NCI-H2107 (cell line): ENCODE data around the gene HNMT.
"Not testable (repeated sequence)": the region's sequence is repeated elsewhere in the genome, so short reads cannot be mapped to it uniquely, and the experiment has no call there.

ENCODE experiments used
- DNase-seq: peaks from one replicate; lab custom pipeline; 2025; lab: John Stamatoyannopoulos, UW

HNMT gene

DNA sequence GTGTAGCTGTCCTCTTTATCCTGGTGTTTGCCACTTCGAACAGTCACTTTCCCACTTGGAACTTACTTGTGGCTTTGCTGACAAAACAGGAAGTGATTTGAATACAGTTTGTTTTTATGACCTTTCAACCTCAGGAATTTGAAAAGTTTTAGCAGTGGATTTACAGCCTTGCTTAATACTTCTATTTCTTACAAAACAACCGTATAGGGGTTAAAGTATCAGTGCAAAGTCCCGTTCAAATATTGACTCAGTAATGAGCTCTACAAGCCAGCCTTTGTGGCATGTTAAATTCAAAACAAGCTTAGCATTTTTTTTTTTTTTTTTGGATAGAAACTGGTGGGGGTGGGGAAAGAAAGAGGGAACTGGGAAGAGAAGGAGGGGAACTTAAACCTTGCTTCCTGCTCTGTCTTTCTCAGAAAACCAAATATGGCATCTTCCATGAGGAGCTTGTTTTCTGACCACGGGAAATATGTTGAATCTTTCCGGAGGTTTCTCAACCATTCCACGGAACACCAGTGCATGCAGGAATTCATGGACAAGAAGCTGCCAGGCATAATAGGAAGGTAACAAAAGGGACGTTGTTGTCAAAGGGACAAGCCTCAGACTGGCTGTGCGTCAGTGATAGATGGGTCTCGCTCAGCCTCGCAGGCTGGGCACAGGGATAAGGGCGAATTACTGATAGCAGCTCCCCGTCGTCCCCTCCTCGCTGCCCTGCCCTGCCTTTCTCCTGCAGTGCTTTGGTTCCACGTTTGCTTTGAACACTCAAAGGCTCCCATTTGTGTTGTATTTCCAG is at the start of gene HNMT:
TSS of gene HNMT (plus strand) at position 408 of the 793 bp plus-strand sequence. CDS start at position 427, 19 bp downstream.
- no peak for DNase-seq

DNA sequence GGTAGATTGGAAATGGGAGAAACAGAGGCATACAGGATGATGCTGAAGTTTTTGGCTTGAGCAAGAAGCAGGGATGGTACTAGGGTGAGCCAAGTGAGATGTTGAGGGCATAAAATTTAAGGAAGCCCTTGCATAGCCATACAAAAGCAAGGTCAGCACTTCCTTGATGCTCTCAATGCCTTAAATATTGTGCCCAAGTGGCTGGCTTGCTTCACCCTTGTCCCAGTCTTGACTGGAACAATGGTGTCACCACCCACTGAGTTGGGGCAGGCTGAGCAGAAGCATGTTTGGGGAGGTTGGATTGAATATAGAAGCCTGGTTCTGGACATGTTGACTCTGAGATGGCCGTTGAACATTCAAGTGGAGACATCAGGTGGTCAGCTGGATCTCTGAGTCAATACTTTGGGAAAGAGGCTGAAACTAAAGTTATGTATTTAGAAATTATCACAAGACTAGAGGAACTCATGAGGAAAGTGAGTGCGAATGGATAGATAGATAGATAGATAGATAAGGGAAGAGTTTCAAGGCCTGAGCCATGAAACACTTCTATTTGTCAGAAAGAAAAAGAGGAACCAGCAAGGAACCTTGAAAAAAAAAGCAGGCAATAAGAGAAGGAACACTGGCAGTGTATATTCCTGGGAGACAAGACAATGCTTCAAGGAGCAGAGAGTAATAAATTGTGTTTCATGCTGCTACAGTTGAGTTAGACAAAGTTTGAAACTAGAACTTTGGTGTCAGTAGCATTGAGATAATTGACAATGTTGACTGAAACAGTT is 43.0 kb upstream of the HNMT start:
- no peak for DNase-seq

DNA sequence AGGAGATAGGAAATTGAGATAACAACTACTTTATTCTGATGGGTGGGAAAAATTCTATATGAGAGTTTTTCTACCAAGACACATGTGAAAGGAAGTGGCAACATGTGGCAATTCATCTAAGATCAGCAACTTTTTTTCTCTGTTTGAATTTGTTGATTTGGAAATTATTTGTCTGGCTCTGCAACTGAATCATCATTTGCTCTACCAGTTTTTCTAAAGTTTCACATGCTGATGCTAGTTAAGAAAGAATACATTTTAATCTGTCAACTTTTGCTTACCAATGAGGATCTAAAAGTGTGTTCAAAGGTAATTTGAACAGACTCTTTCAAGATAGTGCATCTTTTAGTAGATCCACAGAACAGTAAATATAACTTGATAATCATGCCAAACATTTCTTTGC is 42.1 kb upstream of the HNMT start:
- DNase-seq = not testable (repeated sequence)

DNA sequence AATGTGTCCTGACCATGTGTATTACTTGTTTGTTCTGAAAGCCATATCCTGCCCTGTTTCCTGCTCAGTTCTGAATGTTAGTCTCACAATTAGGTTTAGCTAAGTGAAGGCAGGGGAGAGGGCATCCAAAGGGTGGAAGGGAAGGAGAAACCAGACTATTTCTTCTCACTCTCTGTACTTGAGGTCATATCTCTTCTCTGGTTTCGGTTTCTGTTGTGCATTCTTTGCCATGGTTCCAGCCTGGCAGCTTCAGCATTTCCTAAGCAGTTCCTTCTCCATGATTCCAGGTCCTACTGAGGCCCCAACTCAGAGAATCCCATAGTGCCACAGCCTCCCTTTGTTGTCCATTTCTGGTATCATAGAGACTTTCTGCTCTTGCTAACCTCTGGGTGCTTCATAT is 40.3 kb upstream of the HNMT start:
- DNase-seq = no peak

DNA sequence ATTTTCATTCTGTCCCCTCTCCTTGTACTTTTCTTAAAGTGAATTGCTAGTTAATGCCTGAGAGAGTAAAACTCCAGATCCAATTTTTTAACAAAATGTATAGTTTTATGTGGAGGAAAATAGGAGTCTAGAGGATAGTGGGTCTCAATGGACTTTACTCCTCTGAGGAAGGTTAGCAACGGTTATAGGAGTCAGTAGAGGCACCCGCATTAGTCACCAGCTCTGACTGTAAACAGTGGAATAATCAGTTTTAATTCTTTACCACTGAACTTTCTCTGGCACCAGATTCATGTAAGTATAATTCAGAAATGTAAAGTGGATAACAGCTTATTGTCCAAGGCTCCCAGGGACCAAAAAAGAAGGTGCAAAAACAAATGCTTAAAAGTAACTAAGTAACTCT is 38.7 kb upstream of the HNMT start:
- DNase-seq = no peak

DNA sequence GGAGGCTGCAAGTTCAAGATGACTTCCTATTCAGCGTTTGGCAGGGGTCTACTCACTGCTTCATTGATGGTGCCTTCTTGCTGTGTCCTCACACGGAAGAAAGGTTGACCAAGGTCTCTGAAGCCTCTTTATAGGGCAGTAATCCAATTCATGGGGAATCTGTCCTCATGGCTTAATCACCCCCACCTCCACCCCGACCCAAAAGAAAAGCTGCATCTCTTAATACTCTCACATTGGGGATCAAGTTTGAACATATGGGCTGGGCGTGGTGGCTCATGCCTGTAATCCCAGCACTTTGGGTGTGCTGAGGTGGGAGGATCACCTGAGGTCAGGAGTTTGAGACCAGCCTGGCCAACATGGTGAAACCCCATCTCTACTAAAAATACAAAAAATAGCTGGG is 36.4 kb upstream of the HNMT start:
- no peak for DNase-seq

DNA sequence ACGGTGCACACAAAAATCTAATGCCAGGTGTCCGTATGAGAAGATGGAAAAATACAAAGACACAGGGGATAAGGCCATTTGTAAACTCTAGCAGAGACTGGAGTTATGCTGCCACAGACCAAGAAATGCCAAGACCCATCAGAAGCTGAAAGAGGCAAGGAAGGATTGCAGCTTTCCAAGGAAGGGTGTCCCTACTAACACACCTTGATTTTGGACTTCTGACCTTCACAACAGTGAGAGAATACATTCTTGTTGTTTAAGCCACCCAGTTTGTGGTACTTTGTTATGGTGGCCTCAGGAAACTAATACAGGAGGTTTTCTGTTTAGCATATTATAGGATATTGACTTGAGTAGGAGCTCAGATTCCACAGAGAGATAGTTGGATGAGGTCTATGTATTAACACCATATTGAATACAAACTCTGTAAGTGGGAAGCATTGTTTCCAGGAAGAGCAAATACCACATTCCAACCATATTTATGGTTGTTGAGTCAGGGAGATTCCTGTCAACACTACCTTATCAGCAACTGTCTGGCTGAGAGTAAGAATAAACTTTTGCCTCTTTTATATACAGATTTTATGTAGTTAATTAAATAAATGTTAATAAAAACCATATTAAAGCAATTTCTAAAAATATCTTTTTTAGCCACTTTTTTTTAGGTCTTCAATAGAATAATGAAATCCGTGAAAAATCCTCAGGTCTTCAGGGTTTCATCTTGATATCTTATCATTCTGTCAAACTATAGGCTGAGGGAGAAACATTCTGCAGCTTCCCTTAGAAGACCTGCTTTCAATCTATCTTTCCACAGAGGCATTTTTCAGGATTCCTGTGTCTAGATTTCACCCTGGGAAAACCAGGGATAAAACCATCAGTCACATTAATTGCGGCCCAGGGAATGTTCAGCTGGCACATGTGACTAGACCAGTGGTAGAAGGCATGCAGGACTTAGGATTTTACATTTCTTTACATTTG is 35.4 kb upstream of the HNMT start:
- no peak for DNase-seq

DNA sequence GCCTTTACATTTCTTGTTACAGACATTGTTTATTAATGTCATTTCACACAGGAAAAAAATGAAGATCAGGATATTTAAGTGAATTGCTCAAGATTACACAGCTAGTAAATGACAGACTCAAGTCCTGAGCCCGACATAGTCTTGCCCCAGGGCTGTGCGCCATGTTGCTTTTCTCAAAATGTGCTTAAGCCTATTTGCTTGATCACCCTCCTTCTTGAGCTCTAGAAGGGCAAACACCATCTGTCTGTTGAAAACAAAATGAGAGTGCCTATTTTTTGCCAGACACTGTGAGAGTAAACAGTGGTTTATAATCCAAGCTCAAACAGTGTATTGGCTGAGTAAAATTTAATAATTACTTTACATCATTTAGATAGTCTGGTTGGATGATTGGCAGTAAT is 34.8 kb upstream of the HNMT start:
- DNase-seq = no peak

DNA sequence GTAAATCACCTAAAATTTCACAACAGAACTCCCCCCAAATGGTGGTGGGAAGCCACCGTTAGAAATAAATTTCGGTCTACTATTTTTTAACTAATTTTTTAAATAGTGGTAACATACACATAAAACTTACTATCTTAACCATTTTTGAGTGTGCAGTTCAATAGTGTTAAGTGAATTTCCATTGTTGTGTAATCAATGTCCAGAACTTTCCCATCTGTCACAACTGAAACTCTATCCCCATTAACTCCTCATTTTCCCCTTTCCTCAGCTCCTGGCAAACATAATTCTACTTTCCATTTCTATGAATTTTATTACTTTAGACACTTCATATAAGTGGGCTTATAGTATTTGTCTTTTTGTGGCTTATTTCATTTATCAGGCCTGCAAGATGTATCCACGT is 34.1 kb upstream of the HNMT start:
- no peak for DNase-seq

DNA sequence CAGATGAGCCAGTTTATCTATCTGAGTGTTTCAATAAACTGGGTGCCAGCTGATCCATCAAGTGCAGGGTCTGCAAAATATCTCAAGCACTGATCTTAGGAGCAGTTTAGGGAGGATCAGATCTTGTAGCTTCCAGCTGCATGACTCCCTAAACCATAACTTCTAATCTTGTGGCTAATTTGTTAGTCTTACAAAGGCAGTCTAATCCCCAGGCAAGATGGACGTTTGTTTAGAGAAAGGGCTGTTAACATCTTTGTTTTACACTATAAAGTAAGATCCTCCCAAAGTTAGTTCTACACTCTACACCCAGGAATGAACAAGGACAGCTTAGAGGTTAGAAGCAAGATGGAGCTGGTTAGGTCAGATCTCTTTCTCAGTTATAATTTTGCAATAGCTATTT is 28.7 kb upstream of the HNMT start:
- no peak for DNase-seq

DNA sequence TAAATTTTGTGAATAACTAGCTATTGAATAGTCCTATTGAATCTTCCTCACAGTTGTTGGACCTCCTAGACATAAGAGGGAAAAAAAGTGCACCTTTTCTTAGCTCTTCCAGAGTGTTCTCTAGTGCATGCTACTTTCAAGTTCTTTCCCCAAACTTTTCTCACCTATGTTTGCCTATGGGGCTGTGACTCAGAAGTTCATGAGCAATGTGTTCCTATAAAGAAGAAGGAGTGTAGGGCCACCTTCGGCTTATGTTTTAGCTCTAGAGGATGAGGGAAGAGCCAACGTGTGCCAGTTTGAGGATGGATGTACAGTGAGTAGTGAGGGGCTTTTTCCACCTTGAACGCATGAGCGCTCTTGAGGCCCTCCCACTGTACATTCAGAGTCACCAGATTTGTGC is 27.0 kb upstream of the HNMT start:
- DNase-seq = no peak

DNA sequence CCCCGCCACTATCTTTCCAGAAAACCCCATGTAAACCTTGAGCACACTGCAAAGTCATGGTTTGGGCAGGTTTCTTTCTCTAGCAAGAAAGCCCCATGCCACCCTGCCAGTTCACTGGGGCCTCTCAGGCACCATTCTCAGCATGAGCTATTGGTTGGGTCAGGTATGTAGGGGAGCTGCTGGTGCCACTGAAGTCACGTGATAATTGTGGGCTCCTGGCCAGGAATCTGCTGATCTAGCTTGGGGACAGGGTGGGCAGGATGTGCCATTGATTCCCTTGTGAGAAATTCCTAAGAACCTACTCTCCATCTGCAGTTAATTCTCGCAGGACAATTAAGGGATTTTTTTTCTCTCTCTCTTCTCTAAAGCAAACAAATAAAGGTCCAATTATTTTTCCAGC is 26.5 kb upstream of the HNMT start:
- no peak for DNase-seq

DNA sequence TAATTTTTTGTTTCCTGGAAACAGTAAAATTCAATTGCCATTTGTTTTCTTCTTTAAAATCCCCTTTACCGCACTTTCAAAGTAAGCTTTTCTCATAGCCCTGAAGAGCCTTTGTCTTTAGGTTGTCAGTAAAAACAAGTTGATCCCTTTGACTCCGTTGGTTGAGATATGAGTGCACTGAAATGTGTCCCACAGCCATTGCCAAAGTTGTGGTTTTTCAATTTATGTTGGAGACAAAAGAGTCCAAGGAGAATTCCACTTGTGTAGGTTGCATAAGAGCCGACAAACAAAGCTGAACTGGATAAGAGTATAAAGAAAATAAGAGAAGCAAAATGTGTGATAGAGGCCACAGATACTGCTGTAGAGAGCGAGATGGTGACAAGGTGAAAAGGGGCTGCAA is 26.1 kb upstream of the HNMT start:
- peak; percentile 5 for DNase-seq

DNA sequence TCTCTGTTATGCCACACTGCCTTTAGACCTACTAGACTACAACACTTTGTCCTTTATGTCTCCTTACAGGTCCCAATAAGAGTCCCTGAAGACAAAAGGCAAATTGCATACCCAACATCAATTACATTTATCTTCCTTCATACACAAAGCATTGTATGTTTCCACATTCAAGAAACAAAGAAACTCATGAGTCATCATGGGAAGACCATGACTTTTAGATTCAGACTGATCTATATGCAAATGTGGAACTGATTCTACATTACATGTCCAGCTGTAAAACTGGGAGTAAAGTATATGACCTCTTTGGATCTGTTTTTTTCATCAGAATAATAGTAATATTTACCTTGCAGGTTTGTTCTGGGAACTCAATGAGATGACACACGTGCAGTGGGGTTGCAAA is 25.2 kb upstream of the HNMT start:
- no peak for DNase-seq

DNA sequence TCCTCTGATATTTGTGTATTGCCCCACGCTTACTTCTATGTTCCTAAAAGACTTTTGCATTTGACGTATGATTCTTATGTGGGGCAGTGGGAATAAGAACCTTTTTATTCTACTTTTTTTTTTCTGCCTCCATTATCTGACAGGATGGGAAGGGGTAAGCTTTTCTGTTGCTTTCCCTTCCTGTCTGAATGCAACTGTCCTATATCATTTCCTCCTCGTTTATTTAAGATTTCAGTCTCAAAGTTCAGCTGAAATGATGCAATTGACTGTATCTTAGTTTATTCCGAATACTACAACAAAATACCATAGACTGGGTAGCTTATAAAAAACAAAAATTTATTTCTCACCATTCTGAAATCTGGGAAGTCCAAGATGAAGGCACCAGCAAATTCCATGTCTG is 24.1 kb upstream of the HNMT start:
- DNase-seq = no peak

DNA sequence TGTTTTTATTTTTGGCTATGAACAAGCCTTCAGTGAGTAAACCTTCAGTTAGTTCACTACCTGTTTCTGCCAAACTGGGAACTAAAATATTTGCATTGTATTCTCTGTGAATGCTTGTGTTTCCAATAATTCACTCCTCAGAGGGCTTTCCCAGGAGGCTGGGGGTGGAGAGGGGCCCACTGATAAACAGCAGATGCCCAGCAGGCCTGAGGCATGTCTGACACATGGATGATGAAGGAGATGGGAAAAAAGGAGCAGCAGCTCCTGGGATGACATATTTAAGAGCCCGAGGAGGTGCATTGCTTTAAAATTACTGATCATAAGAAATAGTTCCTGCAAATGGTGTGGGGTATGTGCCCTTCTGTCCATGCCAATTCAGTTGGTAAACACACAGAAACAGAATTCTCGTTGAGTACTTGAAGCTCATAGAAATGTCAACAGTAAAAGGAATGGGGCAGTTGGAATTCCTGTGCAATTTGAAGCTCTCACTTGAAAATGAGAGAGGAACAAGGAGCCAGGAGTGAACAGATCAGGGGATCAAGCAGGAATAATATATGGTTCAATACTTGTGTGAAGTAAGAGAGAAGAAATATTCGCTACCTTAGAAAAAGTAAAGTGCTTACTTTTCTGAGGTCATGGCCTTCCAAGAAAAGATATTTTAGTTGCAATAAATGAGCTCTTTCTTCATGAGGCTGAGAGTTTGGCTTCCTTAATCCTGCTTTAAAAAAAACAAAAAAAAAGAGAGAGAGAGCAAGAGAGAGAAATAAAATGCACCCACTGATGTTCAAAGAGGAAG is 22.0 kb upstream of the HNMT start:
- no peak for DNase-seq

DNA sequence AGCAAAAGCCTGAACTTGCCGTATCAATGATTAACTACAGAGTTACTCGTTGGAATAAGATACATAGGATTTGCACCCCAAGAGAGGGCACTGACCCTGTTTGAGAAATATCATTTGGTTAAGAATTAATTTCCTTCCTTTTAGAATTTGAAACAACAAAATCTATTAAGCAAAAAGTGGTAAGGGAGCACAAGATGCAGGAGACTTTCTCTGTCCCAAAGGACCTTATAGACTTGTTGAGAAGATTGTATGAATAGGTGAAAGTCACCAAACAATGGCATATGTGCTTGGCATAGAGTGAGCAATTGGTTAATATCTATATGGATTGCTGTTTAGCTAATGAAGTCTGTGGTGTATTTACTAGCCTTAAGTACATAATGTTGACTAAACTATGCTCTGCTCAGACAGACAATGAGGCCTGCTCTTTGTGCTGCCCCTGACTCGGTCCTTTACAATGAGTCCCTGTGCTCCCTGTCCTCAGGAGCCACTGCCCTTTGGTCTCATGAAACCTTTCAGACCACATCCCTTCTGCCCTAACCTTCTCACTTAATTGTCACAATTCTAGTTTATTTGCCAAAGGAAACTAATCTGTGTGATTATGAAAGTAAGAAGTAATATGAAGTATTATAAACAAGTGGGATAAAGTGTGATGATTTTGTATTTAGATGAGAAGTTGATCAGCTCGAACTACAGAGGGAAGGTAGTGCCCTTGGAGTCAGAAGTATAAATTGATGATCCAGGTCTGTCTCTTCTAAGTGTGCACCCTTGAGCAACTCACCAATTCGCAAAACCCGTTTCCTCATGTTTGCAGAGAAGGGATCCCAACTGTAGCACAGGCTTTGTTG is 21.2 kb upstream of the HNMT start:
- no peak for DNase-seq

DNA sequence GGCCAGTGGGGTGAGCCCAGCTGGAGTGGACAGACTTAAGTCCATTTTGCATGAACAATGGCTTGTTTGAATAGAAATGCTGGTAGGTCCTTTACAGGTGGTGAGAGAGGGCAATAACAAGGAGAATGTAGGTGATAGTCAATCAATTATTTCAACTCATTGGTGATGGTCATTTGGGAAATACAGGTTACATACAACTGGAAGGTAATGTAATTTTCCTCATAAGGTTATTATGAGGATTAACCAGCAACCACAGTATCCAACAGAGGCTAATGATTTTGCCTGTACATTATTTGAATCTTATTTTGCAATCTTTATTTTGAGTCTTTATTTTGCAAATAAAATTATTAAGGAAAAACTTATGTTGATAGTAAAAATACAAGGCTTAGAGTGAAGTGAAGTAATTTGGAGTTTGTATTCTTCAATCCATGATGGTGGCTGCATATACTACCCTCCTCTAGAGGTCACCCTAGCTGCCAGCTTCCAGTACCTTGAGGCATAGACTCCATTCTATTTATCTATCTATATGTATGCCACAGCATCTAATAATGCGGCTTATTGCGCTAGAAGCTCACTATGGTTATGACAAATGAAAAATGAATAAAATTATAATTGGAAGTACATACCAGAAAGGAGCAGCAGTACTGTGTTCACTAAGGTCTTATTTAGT is 20.5 kb upstream of the HNMT start:
- DNase-seq = no peak

DNA sequence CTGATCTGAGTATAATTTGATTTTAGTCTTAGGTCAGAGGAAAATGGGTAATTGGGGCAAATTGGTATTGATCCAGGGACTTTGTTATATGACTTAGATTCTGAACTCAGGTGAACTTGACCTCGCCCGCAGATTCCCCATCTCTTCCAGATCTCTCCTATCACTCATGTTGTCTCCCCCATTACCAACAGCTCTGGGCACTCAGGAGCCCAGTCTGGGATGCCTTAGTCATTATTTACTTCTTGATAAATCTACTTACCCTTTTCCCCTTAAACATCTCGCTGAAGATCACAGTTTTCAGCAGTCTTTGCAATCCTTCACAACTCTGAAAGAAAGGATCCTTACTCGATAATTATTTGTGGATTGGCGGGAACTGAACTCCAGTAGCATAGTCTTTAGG is 19.6 kb upstream of the HNMT start:
- no peak for DNase-seq

DNA sequence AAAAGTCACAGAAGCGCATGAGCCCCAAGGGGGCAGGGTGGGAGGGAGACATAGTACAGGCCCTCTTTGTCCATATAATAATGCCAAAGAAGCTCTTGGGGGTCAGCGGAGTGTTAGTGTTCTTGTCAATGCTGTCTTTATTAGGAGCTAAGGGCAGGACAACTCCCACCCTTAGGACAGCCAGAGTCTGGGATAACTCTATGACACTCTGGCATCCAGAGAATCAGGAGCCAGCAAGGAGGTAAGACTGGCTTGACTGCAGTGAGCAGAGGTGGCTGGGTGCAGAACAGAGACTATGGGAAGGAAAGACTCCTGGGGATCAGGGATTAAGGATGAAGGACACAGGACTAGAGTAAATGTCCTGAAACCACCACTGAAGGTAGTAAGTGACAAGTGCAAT is 19.0 kb upstream of the HNMT start:
- DNase-seq = no peak
